Activated T-cell treated with anti-CD3 and anti-CD28 coated beads, Interleukin-2, amount 50 U/mL, for 72 hours (primary cell): ENCODE results near the gene CAMK2G. TPM values are rescaled to one million over a fixed set of nuclear protein-coding genes. Genes with fewer than 3 reads are reported as not detected.

Experiments
- ATAC-seq, 2 donors: fragments of 150-1000 bp; cut with Tn5 transposase; replicated peaks in 1 of 2; 2 replicates each; pipeline ENCODE4 v1.10.0; 2021; ENCODE audit warnings: moderate library complexity in 2 of 2, mild to moderate bottlenecking in 1 of 2
- DNase-seq, 2 donors: peaks; one replicate each; pipeline ENCODE4 v3.0.0; 2021 to 2022; ENCODE audit warnings: mixed read lengths in 1 of 2
- H3K27ac Mint-ChIP-seq: one replicate; pipeline ENCODE4 v1.8.0; 2022; ENCODE audit warnings: mild to moderate bottlenecking, moderate library complexity, mixed read lengths
- H3K27me3 Mint-ChIP-seq: one replicate; pipeline ENCODE4 v1.8.0; 2022; ENCODE audit warnings: low read depth, mixed read lengths
- H3K36me3 Mint-ChIP-seq, 2 donors: one replicate each; pipeline ENCODE4 v1.8.0; 2022; ENCODE audit warnings: mixed read lengths in 2 of 2, mild to moderate bottlenecking in 1 of 2; ENCODE audit not compliant: insufficient read depth in 2 of 2
- H3K4me1 Mint-ChIP-seq: one replicate; pipeline ENCODE4 v1.8.0; 2022; ENCODE audit warnings: low read depth, mixed read lengths
- H3K4me3 Mint-ChIP-seq, 2 donors: one replicate each; pipeline ENCODE4 v1.8.0; 2022; ENCODE audit warnings: mild to moderate bottlenecking in 2 of 2, mixed read lengths in 2 of 2, moderate library complexity in 2 of 2
- H3K9me3 Mint-ChIP-seq, 2 donors: one replicate each; pipeline ENCODE4 v1.8.0; 2022; ENCODE audit warnings: mixed read lengths in 2 of 2
- total RNA-seq, 2 donors: library from RNA; stranded (reverse); gene quantifications; one replicate each; pipeline ENCODE4 v1.2.3, GENCODE V29; 2022

The CAMK2G gene
- total RNA-seq, 2 donors from 2014 or later: 25.0 to 30.3 TPM

DNA sequence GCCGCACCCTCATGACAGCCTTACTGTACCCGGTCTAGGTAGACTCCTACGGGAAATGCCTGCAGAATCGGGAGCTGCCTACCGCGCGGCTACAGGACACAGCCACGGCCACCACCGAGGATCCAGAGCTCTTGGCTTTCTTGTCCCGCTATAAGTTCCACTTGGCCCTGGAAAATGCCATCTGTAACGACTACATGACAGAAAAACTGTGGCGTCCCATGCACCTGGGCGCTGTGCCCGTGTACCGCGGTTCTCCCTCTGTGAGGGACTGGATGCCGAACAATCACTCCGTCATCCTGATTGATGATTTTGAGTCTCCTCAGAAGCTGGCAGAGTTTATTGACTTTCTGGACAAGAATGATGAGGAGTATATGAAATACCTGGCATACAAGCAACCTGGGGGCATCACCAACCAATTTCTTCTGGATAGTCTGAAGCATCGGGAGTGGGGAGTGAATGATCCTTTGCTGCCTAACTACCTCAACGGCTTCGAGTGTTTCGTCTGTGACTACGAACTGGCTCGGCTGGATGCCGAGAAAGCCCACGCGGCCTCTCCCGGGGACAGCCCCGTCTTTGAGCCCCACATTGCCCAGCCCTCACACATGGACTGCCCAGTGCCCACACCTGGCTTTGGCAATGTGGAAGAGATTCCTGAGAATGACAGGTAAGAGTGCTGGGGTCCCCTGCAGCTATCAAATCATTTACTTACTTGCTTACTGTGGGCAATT is 101.0 kb downstream of the CAMK2G start:
- DNase-seq (no peak), ATAC-seq (peak in 1 of 2 donors; percentile 1)
- Mint-ChIP-seq H3K4me3 (peak overlapping the region; percentile 86 to 95), H3K27ac (peak overlapping the region; percentile 64), H3K9me3 (no peaks in the 10 kb centered on the region), H3K4me1 (peaks cover 64% of the 10 kb centered on the region), H3K27me3 (no peaks in the 10 kb centered on the region), H3K36me3 (peaks cover 10 to 22% of the 10 kb centered on the region in 2 donors)

DNA sequence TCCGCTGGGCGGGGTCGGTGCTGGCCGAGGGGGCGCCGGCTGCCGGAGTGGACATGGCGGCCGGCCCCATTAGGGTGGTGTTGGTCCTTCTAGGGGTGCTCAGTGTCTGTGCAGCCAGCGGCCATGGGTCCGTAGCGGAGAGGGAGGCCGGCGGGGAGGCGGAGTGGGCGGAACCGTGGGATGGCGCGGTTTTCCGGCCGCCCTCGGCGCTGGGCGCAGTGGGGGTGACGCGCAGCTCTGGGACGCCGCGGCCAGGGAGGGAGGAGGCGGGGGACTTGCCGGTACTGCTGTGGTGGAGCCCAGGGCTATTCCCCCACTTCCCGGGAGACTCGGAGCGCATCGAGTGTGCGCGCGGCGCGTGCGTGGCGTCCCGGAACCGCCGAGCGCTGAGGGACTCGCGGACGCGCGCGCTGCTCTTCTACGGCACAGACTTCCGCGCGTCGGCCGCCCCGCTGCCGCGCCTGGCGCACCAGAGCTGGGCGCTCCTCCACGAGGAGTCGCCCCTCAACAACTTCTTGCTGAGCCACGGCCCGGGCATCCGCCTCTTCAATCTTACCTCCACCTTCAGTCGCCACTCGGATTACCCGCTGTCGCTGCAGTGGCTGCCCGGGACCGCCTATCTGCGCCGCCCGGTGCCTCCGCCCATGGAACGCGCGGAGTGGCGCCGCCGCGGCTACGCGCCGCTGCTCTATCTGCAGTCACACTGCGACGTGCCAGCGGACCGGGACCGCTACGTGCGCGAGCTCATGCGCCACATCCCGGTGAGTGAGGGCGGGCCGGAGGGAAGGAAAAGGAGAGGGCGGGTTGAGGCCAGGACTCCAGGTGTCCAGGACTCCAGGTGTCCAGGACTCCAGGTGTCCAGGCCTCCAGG is 101.8 kb downstream of the CAMK2G start:
- H3K9me3 Mint-ChIP-seq: no peaks in the 10 kb centered on the region
- peak; percentile 84 to 85 for DNase-seq
- peak overlapping the region; percentile 64 for H3K27ac Mint-ChIP-seq
- peaks cover 62% of the 10 kb centered on the region for H3K4me1 Mint-ChIP-seq
- no peaks in the 10 kb centered on the region for H3K27me3 Mint-ChIP-seq
- peak overlapping the region; percentile 86 to 95 for H3K4me3 Mint-ChIP-seq
- peak; percentile 79 to 80 for ATAC-seq
- H3K36me3 Mint-ChIP-seq: peaks cover 13 to 22% of the 10 kb centered on the region in 2 donors

DNA sequence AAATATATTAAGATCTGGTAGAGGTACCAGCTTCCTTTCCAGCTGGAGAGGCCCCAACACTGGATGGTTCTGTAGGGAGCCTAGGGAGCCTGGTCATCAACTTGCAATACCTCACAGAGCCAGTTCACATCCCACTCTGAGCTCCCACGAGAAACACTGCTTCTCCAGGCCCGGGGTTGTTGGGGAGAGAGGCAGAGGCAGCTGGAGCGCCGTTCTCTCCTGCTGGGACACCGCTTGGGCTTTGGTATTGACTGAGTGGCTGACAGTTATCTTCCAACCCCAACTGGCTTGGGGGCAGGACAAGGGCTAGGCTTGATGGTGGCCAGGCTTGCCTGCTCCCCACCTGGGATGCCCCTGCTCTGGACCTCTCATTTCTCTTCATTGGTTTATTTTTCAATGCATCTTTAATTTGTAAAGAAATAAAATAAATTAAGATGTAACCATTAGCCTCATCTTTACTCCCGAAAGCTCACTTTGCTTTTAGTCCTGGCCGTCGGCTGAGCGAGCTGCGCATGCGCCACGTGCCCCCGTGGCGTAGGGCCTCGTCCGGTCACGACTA is 102.6 kb downstream of the CAMK2G start:
- H3K27me3 Mint-ChIP-seq: no peaks in the 10 kb centered on the region
- peaks cover 11 to 22% of the 10 kb centered on the region in 2 donors for H3K36me3 Mint-ChIP-seq
- peak; percentile 83 to 91 for DNase-seq
- peaks cover 55% of the 10 kb centered on the region for H3K4me1 Mint-ChIP-seq
- peak overlapping the region; percentile 80 for H3K27ac Mint-ChIP-seq
- no peaks in the 10 kb centered on the region for H3K9me3 Mint-ChIP-seq
- peak overlapping the region; percentile 86 to 95 for H3K4me3 Mint-ChIP-seq
- ATAC-seq: peak; percentile 9 to 10

DNA sequence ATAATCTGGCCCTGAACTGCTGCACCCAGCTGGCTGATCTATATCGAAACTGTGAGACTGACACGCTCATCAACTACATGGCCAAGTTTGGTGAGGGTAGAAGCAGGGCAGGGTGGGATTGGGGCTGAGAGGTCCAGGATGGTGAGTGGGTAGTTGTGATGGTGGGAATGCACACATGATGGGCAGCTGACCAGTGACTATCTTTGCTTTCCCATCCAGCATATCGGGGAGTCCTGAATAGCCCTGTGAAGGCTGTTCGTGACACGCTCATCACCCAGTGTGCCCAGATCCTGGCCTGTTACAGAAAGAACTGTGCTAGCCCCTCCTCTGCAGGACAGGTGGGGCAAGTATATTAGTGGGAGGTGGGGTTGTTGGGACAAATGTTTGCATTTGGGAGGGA is 105.0 kb downstream of the CAMK2G start:
- ATAC-seq (no peak), DNase-seq (no peak)
- Mint-ChIP-seq H3K4me3 (no peak overlapping the region), H3K27ac (no peak overlapping the region), H3K27me3 (no peaks in the 10 kb centered on the region), H3K4me1 (peaks cover 43% of the 10 kb centered on the region), H3K9me3 (no peaks in the 10 kb centered on the region), H3K36me3 (peaks cover 17 to 25% of the 10 kb centered on the region in 2 donors)

DNA sequence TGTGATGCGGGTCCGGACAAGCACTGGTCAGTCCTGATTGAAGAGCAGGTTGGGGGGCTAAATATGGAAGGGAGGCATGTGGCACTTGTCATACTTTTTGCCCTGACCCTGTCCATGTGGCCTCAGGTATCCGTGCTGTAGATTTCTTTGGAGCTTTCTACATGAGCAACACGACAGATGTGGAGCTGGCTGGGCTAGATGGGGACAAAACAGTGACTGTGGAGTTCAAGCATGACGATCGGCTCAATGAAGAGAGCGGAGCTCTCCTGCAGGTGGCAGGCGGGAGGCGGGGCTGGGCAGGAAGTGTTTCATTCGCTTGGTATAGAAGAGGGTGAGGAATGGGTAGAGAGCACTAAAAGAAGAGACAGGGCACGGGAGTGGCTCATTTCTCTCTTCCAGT is 105.5 kb downstream of the CAMK2G start:
- ATAC-seq (peak in 1 of 2 donors; percentile 17), DNase-seq (peak; percentile 60 to 62)
- no peaks in the 10 kb centered on the region for H3K9me3 Mint-ChIP-seq
- peaks cover 38% of the 10 kb centered on the region for H3K4me1 Mint-ChIP-seq
- no peaks in the 10 kb centered on the region for H3K27me3 Mint-ChIP-seq
- H3K27ac Mint-ChIP-seq: peak overlapping the region; percentile 36
- no peak overlapping the region for H3K4me3 Mint-ChIP-seq
- H3K36me3 Mint-ChIP-seq: peaks cover 16 to 24% of the 10 kb centered on the region in 2 donors

DNA sequence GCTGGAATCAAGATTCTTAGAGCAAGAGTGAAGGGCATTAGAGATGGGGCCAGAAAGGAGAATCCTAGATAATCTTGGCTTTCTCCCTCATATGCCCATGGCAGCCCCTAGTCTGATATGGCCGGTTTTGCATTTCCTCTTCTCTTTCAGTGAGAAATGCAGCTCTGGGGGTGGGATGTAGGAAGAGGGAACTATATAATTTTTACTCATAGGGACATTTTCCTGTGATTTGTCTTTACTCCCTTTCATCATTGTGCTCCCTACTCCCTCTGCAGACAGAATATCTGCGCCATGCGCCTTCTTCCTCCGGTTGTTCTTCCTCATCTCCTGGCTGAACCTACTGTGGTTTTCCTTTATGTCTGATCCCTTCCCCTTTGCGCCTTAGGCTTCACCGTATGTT is 109.3 kb downstream of the CAMK2G start:
- Mint-ChIP-seq H3K27ac (peak overlapping the region; percentile 34), H3K9me3 (no peaks in the 10 kb centered on the region), H3K27me3 (no peaks in the 10 kb centered on the region), H3K36me3 (peaks cover 18 to 32% of the 10 kb centered on the region in 2 donors), H3K4me1 (peaks cover 44% of the 10 kb centered on the region), H3K4me3 (no peak overlapping the region)
- DNase-seq (no peak), ATAC-seq (no peak)

DNA sequence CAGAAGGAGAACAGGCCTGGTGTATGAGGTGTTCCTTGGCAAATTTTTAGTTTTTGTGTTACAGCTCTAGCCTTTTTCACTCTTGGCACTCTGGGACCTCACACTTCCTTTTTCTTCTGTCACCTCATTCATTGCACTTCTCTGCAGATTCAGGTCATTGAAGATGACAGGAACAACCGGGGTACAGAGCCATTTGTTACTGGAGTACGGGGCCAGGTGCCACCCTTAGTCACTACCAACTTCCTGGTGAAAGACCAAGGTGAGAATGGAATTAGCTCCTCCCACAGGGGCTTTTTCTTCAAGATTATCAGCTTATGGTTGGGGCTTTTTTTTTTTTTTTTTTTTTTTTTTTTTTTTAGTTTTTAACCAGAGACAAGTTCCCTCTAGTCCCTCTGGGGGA is 111.0 kb downstream of the CAMK2G start:
- no peak for DNase-seq

DNA sequence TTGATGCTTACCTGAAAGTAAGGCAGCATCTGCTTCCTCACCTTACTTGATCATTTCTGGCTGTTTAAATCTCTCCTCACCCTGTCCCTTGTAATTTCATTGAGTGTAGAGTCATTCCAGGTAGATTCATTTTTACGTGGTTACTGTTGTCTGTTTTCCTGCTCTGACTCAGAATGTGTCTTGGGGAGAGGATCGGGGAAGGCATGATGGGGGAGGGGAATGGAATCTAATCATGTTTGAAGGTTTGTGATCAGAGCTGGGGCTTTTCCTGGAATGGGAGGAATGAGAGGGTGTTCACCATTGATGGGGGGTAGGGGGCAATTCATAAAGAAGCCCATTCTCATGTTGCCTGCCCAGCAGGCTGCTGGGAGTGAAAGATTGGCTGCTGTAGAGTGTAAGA is 111.4 kb downstream of the CAMK2G start:
- Mint-ChIP-seq H3K27me3 (no peaks in the 10 kb centered on the region), H3K27ac (peak overlapping the region; percentile 52), H3K9me3 (no peaks in the 10 kb centered on the region), H3K4me3 (peak overlapping the region; percentile 2 to 42), H3K4me1 (peaks cover 52% of the 10 kb centered on the region), H3K36me3 (peaks cover 18 to 32% of the 10 kb centered on the region in 2 donors)
- ATAC-seq: peak; percentile 66 to 68
- DNase-seq: no peak

More for the DNA sequence above, 111.0 kb downstream of the CAMK2G start:
- Mint-ChIP-seq H3K4me1 (peaks cover 50% of the 10 kb centered on the region), H3K9me3 (no peaks in the 10 kb centered on the region), H3K4me3 (peak overlapping the region in 1 of 2 donors; percentile 42), H3K27me3 (no peaks in the 10 kb centered on the region), H3K27ac (peak overlapping the region; percentile 52), H3K36me3 (peaks cover 18 to 32% of the 10 kb centered on the region in 2 donors)
- peak; percentile 8 to 32 for ATAC-seq

Other genes with a start within 250 kb of the CAMK2G start
- gene MYOZ1, start 233.1 kb downstream of the CAMK2G start, total RNA-seq: not detected
- not detected for gene SYNPO2L, start 218.5 kb downstream of the CAMK2G start, total RNA-seq
- gene AGAP5, start 176.4 kb downstream of the CAMK2G start, total RNA-seq: 10 to 100 TPM in 1 of 2 donors, 1 to 10 TPM in 1; 9.8 to 11.5 TPM
- 100 to 1,000 TPM; 105 to 119 TPM for gene SEC24C, start 130.2 kb downstream of the CAMK2G start, total RNA-seq
- gene CHCHD1, start 92.5 kb downstream of the CAMK2G start, total RNA-seq: 10 to 100 TPM; 22.5 to 23.5 TPM
- 10 to 100 TPM; 72.0 to 81.3 TPM for gene ZSWIM8, start 88.9 kb downstream of the CAMK2G start, total RNA-seq
- gene NDST2, start 63.0 kb downstream of the CAMK2G start, total RNA-seq: 100 to 1,000 TPM; 120 to 127 TPM
- gene PLAU, start 36.6 kb upstream of the CAMK2G start, total RNA-seq: under 1 TPM; 0.43 to 0.44 TPM
- gene VCL, start 123.6 kb upstream of the CAMK2G start, total RNA-seq: 10 to 100 TPM; 12.2 to 19.2 TPM